HL-60 (cell line): ENCODE results near the gene ST6GALNAC1.

ENCODE experiments used
- DNase-seq, 2 experiments: peaks; one replicate each; pipeline ENCODE4 v3.0.0-alpha.2; 2010 to 2020; ENCODE audit warnings: low read depth in 1 of 2, low spot score in 1 of 2
- H3K27ac ChIP-seq: fragments of 250-450 bp; sonication (Bioruptor Pico); replicated peaks from 2 replicates; pipeline ENCODE4 v1.5.1; 2020; ENCODE audit warnings: mild to moderate bottlenecking, moderate library complexity
- H3K27me3 ChIP-seq: fragments of 250-450 bp; sonication (Bioruptor Pico); 2 replicates; pipeline ENCODE4 v1.5.1; 2021; ENCODE audit warnings: mild to moderate bottlenecking, moderate library complexity; ENCODE audit not compliant: insufficient read depth, poor library complexity, severe bottlenecking
- H3K4me3 ChIP-seq: replicated peaks from 2 replicates; pipeline ENCODE4 v1.5.1; 2011; ENCODE audit warnings: mild to moderate bottlenecking, control low read depth, low read length; ENCODE audit not compliant: insufficient read depth
- GABPA ChIP-seq: IDR thresholded peaks from 2 replicates; pipeline ENCODE4 v1.6.1; 2012; ENCODE audit warnings: low read depth
- POLR2AphosphoS5 ChIP-seq: IDR thresholded peaks from 2 replicates; pipeline ENCODE4 v1.6.1; 2012; ENCODE audit warnings: low read depth
- SPI1 ChIP-seq: IDR thresholded peaks from 2 replicates; pipeline ENCODE4 v1.6.1; 2012; ENCODE audit warnings: low read depth, mild to moderate bottlenecking, borderline replicate concordance
- TF ChIP-seq, protein P1 (sequence below): IDR thresholded peaks from one replicate; pipeline ENCODE4 v1.5.1; 2011; ENCODE audit warnings: low read length, control low read depth, inconsistent platforms; ENCODE audit not compliant: insufficient read depth
- TF ChIP-seq, protein P2 (sequence below): IDR thresholded peaks from 2 replicates; pipeline ENCODE4 v1.6.1; 2012; ENCODE audit warnings: low read depth; ENCODE audit not compliant: insufficient replicate concordance

The ST6GALNAC1 gene

GRCh38 chr17:76672270-76672851 lies 28.8 kb upstream of the ST6GALNAC1 start:
- TF ChIP-seq GABPA, result no peak
- TF ChIP-seq, protein P1, sequence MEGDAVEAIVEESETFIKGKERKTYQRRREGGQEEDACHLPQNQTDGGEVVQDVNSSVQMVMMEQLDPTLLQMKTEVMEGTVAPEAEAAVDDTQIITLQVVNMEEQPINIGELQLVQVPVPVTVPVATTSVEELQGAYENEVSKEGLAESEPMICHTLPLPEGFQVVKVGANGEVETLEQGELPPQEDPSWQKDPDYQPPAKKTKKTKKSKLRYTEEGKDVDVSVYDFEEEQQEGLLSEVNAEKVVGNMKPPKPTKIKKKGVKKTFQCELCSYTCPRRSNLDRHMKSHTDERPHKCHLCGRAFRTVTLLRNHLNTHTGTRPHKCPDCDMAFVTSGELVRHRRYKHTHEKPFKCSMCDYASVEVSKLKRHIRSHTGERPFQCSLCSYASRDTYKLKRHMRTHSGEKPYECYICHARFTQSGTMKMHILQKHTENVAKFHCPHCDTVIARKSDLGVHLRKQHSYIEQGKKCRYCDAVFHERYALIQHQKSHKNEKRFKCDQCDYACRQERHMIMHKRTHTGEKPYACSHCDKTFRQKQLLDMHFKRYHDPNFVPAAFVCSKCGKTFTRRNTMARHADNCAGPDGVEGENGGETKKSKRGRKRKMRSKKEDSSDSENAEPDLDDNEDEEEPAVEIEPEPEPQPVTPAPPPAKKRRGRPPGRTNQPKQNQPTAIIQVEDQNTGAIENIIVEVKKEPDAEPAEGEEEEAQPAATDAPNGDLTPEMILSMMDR, result no peak
- no peak for TF ChIP-seq SPI1
- TF ChIP-seq POLR2AphosphoS5, result no peak
- TF ChIP-seq, protein P2, sequence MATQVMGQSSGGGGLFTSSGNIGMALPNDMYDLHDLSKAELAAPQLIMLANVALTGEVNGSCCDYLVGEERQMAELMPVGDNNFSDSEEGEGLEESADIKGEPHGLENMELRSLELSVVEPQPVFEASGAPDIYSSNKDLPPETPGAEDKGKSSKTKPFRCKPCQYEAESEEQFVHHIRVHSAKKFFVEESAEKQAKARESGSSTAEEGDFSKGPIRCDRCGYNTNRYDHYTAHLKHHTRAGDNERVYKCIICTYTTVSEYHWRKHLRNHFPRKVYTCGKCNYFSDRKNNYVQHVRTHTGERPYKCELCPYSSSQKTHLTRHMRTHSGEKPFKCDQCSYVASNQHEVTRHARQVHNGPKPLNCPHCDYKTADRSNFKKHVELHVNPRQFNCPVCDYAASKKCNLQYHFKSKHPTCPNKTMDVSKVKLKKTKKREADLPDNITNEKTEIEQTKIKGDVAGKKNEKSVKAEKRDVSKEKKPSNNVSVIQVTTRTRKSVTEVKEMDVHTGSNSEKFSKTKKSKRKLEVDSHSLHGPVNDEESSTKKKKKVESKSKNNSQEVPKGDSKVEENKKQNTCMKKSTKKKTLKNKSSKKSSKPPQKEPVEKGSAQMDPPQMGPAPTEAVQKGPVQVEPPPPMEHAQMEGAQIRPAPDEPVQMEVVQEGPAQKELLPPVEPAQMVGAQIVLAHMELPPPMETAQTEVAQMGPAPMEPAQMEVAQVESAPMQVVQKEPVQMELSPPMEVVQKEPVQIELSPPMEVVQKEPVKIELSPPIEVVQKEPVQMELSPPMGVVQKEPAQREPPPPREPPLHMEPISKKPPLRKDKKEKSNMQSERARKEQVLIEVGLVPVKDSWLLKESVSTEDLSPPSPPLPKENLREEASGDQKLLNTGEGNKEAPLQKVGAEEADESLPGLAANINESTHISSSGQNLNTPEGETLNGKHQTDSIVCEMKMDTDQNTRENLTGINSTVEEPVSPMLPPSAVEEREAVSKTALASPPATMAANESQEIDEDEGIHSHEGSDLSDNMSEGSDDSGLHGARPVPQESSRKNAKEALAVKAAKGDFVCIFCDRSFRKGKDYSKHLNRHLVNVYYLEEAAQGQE, result no peak
- DNase-seq, result no peak

GRCh38 chr17:76671912-76672262 lies 28.3 kb upstream of the ST6GALNAC1 start:
- DNase-seq, result no peak
- no peaks in the 10 kb centered on the region for H3K27me3 ChIP-seq
- TF ChIP-seq, protein P2, result no peak
- TF ChIP-seq POLR2AphosphoS5, result no peak; the same call in 1 of the 2 replicates
- TF ChIP-seq SPI1, result no peak
- TF ChIP-seq, protein P1, result no peak
- no peak for TF ChIP-seq GABPA
- peak overlapping the region; percentile 67 for H3K4me3 ChIP-seq
- peak overlapping the region; percentile 68 for H3K27ac ChIP-seq

More at GRCh38 chr17:76672270-76672851, 28.8 kb upstream of the ST6GALNAC1 start:
- H3K27ac ChIP-seq, result peak overlapping the region; percentile 68
- no peaks in the 10 kb centered on the region for H3K27me3 ChIP-seq
- peak overlapping the region; percentile 67 for H3K4me3 ChIP-seq

GRCh38 chr17:76671123-76671911 lies 27.8 kb upstream of the ST6GALNAC1 start:
- peak overlapping the region; percentile 67 for H3K4me3 ChIP-seq
- H3K27ac ChIP-seq, result peak overlapping the region; percentile 73

More at GRCh38 chr17:76671123-76671911, 27.8 kb upstream of the ST6GALNAC1 start:
- no peaks in the 10 kb centered on the region for H3K27me3 ChIP-seq
- DNase-seq, result peak; percentile 99 to 100
- TF ChIP-seq GABPA (peak; percentile 95), POLR2AphosphoS5 (peak; percentile 76), SPI1 (no peak)
- TF ChIP-seq, protein P1, result no peak
- TF ChIP-seq, protein P2, result no peak
